Mesendoderm (in vitro differentiated cells): ENCODE data around the gene PPM1B. TPM values are rescaled to one million over a fixed set of nuclear protein-coding genes. Genes with fewer than 3 reads are reported as not detected.

ENCODE experiments used
- DNase-seq: peaks from one replicate; pipeline ENCODE4 v3.0.0; 2013
- H2AK5ac ChIP-seq: 2 replicates; pipeline ENCODE4 v1.6.1; 2013; ENCODE audit warnings: low read length, inconsistent platforms
- H2BK120ac ChIP-seq: 2 replicates; pipeline ENCODE4 v1.6.1; 2013; ENCODE audit warnings: low read depth, mild to moderate bottlenecking, low read length, moderate library complexity, mixed read lengths
- H2BK15ac ChIP-seq: replicated peaks from 2 replicates; pipeline ENCODE4 v1.6.1; 2013; ENCODE audit warnings: low read depth, mild to moderate bottlenecking, moderate library complexity
- H2BK5ac ChIP-seq: 2 replicates; pipeline ENCODE4 v1.6.1; 2013; ENCODE audit warnings: low read length, inconsistent platforms
- H3K18ac ChIP-seq: 2 replicates; pipeline ENCODE4 v1.6.1; 2013; ENCODE audit warnings: mild to moderate bottlenecking, low read length, mixed read lengths
- H3K23ac ChIP-seq: one replicate; pipeline ENCODE4 v1.6.1; 2013; ENCODE audit warnings: low read length
- H3K27ac ChIP-seq: 2 replicates; pipeline ENCODE4 v1.5.1; 2013; ENCODE audit warnings: low read depth, mild to moderate bottlenecking, inconsistent platforms, low read length, moderate library complexity
- H3K27me3 ChIP-seq: 2 replicates; pipeline ENCODE4 v1.6.1; 2013; ENCODE audit warnings: low read length, control low read depth, mild to moderate bottlenecking, inconsistent platforms; ENCODE audit not compliant: insufficient read depth, poor library complexity
- H3K36me3 ChIP-seq: 2 replicates; pipeline ENCODE4 v1.6.1; 2013; ENCODE audit warnings: low read length, inconsistent platforms; ENCODE audit not compliant: control insufficient read depth, insufficient read depth
- H3K4ac ChIP-seq: one replicate; pipeline ENCODE4 v1.6.1; 2013; ENCODE audit warnings: low read depth, mild to moderate bottlenecking, low read length, moderate library complexity
- H3K4me1 ChIP-seq: 2 replicates; pipeline ENCODE4 v1.6.1; 2013; ENCODE audit warnings: low read depth, low read length, inconsistent platforms; ENCODE audit not compliant: control insufficient read depth
- H3K4me2 ChIP-seq: 2 replicates; pipeline ENCODE4 v1.6.1; 2013; ENCODE audit warnings: low read length
- H3K4me3 ChIP-seq: 2 replicates; pipeline ENCODE4 v1.5.1; 2013; ENCODE audit warnings: mild to moderate bottlenecking, low read length
- H3K56ac ChIP-seq: one replicate; pipeline ENCODE4 v1.6.1; 2013; ENCODE audit warnings: low read length
- H3K79me1 ChIP-seq: 2 replicates; pipeline ENCODE4 v1.6.1; 2013; ENCODE audit warnings: low read length, inconsistent platforms
- H3K79me2 ChIP-seq: 2 replicates; pipeline ENCODE4 v1.6.1; 2013; ENCODE audit warnings: mild to moderate bottlenecking, low read length; ENCODE audit not compliant: control insufficient read depth, insufficient read depth
- H3K9ac ChIP-seq: 2 replicates; pipeline ENCODE4 v1.6.1; 2013; ENCODE audit warnings: low read length, inconsistent platforms
- H4K5ac ChIP-seq: one replicate; pipeline ENCODE4 v1.6.1; 2013; ENCODE audit warnings: low read length
- H4K8ac ChIP-seq: one replicate; pipeline ENCODE4 v1.6.1; 2013; ENCODE audit warnings: low read depth, mild to moderate bottlenecking, control low read depth, low read length, moderate library complexity
- WGBS: extraction: QIAGEN DNeasy Blood & Tissue Kit; methylation state at CpG from one replicate; pipeline ENCODE4 v1.1.7; 2013; ENCODE audit warnings: low lambda C conversion rate, missing lambda C conversion rate; ENCODE audit not compliant: insufficient coverage; ENCODE audit errors: extremely low coverage; 5-methylcytosine and 5-hydroxymethylcytosine counted together
- polyA plus RNA-seq, 2 experiments: library from polyadenylated mRNA; stranded (reverse); fragments of 200-250 nt; gene quantifications; one replicate each; pipeline ENCODE4 v1.2.3, GENCODE V29; 2013

The PPM1B gene
- 39.7 TPM for polyA plus RNA-seq (2013, experiment 1 of 2)
- 42.3 TPM for polyA plus RNA-seq (2013, experiment 2 of 2)

DNA sequence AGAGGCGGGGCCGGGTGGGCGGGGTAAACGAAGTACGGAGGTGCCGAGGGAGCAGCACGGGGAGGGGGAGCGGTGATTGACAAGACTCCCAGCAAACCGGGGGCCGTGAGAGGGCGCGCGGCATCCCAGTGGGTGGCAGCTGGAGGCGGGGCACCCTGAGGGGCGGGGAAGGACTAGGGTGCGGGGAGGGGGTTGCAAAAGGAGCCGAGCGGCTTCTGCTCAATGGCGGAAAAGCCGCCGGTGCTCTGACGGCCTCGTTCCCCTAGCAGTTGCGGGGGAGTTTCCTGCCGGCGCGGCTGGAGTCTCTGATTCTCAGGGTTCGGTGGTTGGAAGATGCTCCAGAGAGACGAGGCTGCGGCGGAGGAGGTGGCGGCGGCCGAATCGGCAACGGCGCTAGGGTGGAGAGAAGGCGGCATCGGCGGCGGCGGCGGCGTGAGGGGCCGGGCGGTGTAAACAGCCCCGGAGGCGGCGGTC, at the start of gene PPM1B:
Gene PPM1B (plus strand): TSS at position 195 of the 474 bp plus-strand sequence. CDS start 32,325 bp downstream, outside the sequence.
- no peak within 1 kb of the TSS for H2AK5ac ChIP-seq

DNA sequence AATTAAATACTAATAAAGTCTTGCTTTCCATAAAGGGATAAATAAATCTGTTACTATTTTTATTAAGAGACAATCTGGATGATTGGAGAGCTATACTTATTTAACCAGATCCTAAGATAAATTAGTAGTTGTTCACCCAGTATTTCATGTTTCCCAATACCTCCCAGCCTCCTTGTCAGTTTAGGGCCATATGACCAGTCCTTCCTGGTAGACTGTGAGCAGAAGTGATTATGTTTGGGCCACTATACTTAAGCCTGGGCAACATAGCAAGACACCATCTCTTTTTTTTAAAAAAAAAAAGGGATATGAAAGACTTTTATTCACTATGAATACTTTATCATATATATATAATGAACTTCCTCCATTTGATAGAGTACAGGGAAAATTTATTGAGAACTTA, 48.8 kb upstream of the PPM1B start:
- Histone ChIP-seq H3K9ac (no peak overlapping the region), H2BK5ac (no peak overlapping the region), H3K79me2 (no peaks in the 10 kb centered on the region), H3K36me3 (no peaks in the 10 kb centered on the region), H2BK15ac (no peak overlapping the region), H3K79me1 (no peaks in the 10 kb centered on the region), H3K27me3 (no peaks in the 10 kb centered on the region), H3K4ac (no peak overlapping the region), H3K27ac (no peak overlapping the region), H3K4me1 (no peaks in the 10 kb centered on the region), H3K56ac (no peak overlapping the region), H4K8ac (no peak overlapping the region), H2AK5ac (no peak overlapping the region), H3K4me3 (no peak overlapping the region), H4K5ac (no peak overlapping the region), H3K18ac (no peak overlapping the region), H3K4me2 (no peak overlapping the region), H2BK120ac (no peak overlapping the region), H3K23ac (no peak overlapping the region)
- no peak for DNase-seq

More for the DNA sequence above, at the start of gene PPM1B:
- Histone ChIP-seq H2BK5ac (peak within 1 kb of the TSS; percentile 47), H3K79me1 (no peaks in the 10 kb centered on the region), H3K27ac (peak within 1 kb of the TSS; percentile 94), H3K4me2 (peak within 1 kb of the TSS; percentile 73), H3K9ac (peak within 1 kb of the TSS; percentile 85), H2BK15ac (no peak within 1 kb of the TSS), H4K8ac (no peak within 1 kb of the TSS), H4K5ac (no peak within 1 kb of the TSS), H2BK120ac (no peak within 1 kb of the TSS), H3K4me3 (peak within 1 kb of the TSS; percentile 74), H3K4ac (peak within 1 kb of the TSS; percentile 73), H3K36me3 (no peaks in the 10 kb centered on the region), H3K27me3 (no peaks in the 10 kb centered on the region), H3K56ac (peak within 1 kb of the TSS; percentile 96), H3K79me2 (peaks cover 37% of the 10 kb centered on the region), H3K18ac (peak within 1 kb of the TSS; percentile 99), H3K4me1 (peaks cover 2% of the 10 kb centered on the region), H3K23ac (peak within 1 kb of the TSS; percentile 83)
- no peak for DNase-seq
- no CpG with 5 or more reads among the region's 49 CpGs for WGBS

DNA sequence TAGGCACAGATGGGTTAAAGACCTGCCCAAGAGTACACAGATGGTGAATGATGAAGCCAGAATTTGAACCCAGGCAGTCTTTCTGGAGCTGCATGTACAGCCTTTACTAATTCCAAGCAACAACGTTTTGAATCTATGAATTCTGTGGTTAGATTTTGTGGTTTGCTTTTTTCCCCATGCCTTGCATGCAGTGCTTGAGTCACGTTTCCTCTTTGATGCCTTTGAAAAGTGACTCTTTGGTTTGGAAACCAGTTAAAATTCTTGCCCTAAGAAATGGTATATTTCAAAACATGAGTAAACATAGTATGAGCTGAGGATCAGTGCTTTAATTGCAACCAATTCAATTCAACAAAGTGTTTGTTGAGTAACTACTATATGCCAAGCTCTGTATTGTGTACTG, 48.2 kb upstream of the PPM1B start:
- Histone ChIP-seq H4K8ac (no peak overlapping the region), H2BK15ac (no peak overlapping the region), H2AK5ac (no peak overlapping the region), H3K27me3 (no peaks in the 10 kb centered on the region), H3K18ac (no peak overlapping the region), H3K23ac (no peak overlapping the region), H2BK120ac (no peak overlapping the region), H3K56ac (no peak overlapping the region), H3K27ac (no peak overlapping the region), H3K4me3 (no peak overlapping the region), H3K4me2 (no peak overlapping the region), H3K9ac (no peak overlapping the region), H3K4ac (no peak overlapping the region), H3K36me3 (no peaks in the 10 kb centered on the region), H3K79me1 (no peaks in the 10 kb centered on the region), H3K79me2 (no peaks in the 10 kb centered on the region), H4K5ac (no peak overlapping the region), H2BK5ac (no peak overlapping the region), H3K4me1 (no peaks in the 10 kb centered on the region)
- DNase-seq, result no peak
- no CpG with 5 or more reads among the region's 2 CpGs for WGBS

DNA sequence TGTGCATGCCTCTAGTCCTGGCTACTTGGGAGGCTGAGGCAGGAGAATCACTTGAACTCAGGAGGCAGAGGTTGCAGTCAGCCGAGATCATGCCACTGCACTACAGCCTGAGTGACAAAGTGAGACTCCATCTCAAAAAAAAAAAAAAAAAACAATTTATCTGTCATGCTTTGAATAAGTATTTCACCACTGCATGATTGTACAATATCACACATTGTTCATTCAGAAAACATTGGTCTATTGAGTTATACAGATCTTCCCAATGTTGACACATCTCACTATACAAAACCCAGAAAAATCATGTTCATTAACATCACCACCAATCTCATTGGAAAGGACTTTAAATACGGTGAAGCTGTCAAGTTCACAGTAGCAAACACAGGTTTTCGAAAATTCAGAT, 46.8 kb upstream of the PPM1B start:
- DNase-seq, result no peak
- no peak overlapping the region for H3K56ac ChIP-seq
- H3K4ac ChIP-seq, result no peak overlapping the region
- H2BK15ac ChIP-seq, result no peak overlapping the region
- H4K5ac ChIP-seq, result no peak overlapping the region
- no peak overlapping the region for H2BK5ac ChIP-seq
- H3K27me3 ChIP-seq, result no peaks in the 10 kb centered on the region
- no peak overlapping the region for H3K4me3 ChIP-seq
- no peak overlapping the region for H3K18ac ChIP-seq
- H3K9ac ChIP-seq, result no peak overlapping the region
- H2AK5ac ChIP-seq, result no peak overlapping the region
- H3K27ac ChIP-seq, result no peak overlapping the region
- no peaks in the 10 kb centered on the region for H3K79me1 ChIP-seq
- no peak overlapping the region for H3K4me2 ChIP-seq
- no peaks in the 10 kb centered on the region for H3K79me2 ChIP-seq
- H3K23ac ChIP-seq, result no peak overlapping the region
- H2BK120ac ChIP-seq, result no peak overlapping the region
- H3K36me3 ChIP-seq, result no peaks in the 10 kb centered on the region
- no CpG with 5 or more reads among the region's 3 CpGs for WGBS
- H3K4me1 ChIP-seq, result no peaks in the 10 kb centered on the region
- no peak overlapping the region for H4K8ac ChIP-seq

DNA sequence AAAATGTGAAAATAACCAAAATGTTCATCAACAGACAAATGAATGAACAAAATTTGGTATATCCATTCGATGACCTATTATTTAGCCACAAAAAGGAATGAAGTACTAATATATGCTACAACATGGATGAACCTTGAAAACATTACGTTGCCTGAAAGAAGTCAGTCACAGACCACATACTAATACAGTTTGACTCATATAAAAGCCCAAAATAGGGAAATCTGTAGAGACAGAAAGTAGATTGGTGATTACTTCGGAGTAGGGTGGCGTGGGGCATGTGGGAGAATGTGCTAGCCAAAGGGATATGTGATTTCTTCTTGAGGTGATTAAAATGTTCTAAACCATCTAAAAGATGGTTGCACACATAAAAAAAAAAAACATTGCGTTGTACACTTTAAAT, 44.2 kb upstream of the PPM1B start:
- no peaks in the 10 kb centered on the region for H3K27me3 ChIP-seq
- H2BK15ac ChIP-seq, result no peak overlapping the region
- no peak overlapping the region for H3K23ac ChIP-seq
- H3K56ac ChIP-seq, result no peak overlapping the region
- no peak overlapping the region for H2AK5ac ChIP-seq
- H2BK5ac ChIP-seq, result no peak overlapping the region
- H3K9ac ChIP-seq, result no peak overlapping the region
- H3K79me2 ChIP-seq, result no peaks in the 10 kb centered on the region
- no peak overlapping the region for H3K27ac ChIP-seq
- H3K79me1 ChIP-seq, result no peaks in the 10 kb centered on the region
- H4K8ac ChIP-seq, result no peak overlapping the region
- H3K36me3 ChIP-seq, result no peaks in the 10 kb centered on the region
- no peak overlapping the region for H3K4me2 ChIP-seq
- H4K5ac ChIP-seq, result no peak overlapping the region
- H3K18ac ChIP-seq, result no peak overlapping the region
- no peak overlapping the region for H2BK120ac ChIP-seq
- H3K4me3 ChIP-seq, result no peak overlapping the region
- DNase-seq, result no peak
- H3K4ac ChIP-seq, result no peak overlapping the region
- H3K4me1 ChIP-seq, result no peaks in the 10 kb centered on the region
- WGBS, result no CpG with 5 or more reads among the region's 5 CpGs

DNA sequence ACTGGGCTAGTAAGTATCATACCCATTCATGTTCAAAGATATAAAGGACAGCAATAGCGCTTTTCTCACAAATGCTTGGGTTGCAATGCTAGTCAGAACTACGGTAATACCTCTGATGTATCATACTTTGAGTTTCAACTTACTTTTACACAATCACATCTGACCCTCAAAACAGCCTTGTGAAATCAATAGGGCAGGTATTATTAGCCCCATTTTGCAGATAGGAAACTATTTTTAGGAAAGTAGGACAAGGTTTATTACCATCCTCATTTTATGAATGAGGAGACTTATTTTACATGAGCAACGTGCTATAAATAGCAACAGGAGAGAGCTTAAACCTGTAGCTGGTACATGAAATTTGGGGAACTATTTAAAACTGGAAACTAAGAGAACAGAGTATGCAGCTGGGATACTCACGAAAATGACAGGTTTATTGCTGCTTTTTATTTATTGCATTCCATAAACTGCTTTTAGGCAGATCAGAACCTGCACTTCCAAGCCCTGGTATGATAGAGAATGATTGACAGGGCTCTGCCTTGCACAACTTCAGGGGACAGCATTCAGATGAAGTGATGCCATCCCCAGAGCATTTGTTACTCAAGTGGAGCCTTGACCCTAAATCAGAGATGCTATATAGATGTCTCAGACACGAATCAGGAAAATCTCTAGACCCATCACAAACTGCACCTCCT, 42.4 kb upstream of the PPM1B start:
- no peaks in the 10 kb centered on the region for H3K36me3 ChIP-seq
- H4K8ac ChIP-seq, result no peak overlapping the region
- H3K79me2 ChIP-seq, result no peaks in the 10 kb centered on the region
- H2AK5ac ChIP-seq, result no peak overlapping the region
- no peaks in the 10 kb centered on the region for H3K27me3 ChIP-seq
- no CpG with 5 or more reads among the region's 5 CpGs for WGBS
- H3K9ac ChIP-seq, result no peak overlapping the region
- DNase-seq, result peak; percentile 38
- no peak overlapping the region for H3K23ac ChIP-seq
- no peak overlapping the region for H3K18ac ChIP-seq
- no peak overlapping the region for H3K56ac ChIP-seq
- no peaks in the 10 kb centered on the region for H3K4me1 ChIP-seq
- H3K27ac ChIP-seq, result no peak overlapping the region
- no peaks in the 10 kb centered on the region for H3K79me1 ChIP-seq
- H3K4ac ChIP-seq, result no peak overlapping the region
- no peak overlapping the region for H4K5ac ChIP-seq
- H2BK15ac ChIP-seq, result no peak overlapping the region
- H3K4me2 ChIP-seq, result no peak overlapping the region
- no peak overlapping the region for H3K4me3 ChIP-seq
- no peak overlapping the region for H2BK5ac ChIP-seq
- H2BK120ac ChIP-seq, result no peak overlapping the region
